ENCODE data around the gene STK40. TPM values are rescaled to one million over a fixed set of nuclear protein-coding genes. Genes with fewer than 3 reads are reported as not detected.

STK40 gene
- total RNA-seq, 1 donor from 2014 or later: 41.3 TPM

GRCh38 chr1:36381405-36381804 lies 4.3 kb downstream of the STK40 start:
- peaks cover 18% of the 10 kb centered on the region for H3K36me3 Mint-ChIP-seq (ENCODE audit: low read depth)
- DNase-seq (ENCODE audit: low spot score): no peak
- H3K27me3 Mint-ChIP-seq (ENCODE audit: low read depth): no peaks in the 10 kb centered on the region
- no peaks in the 10 kb centered on the region for H3K9me3 Mint-ChIP-seq
- peak overlapping the region; percentile 34 for H3K27ac Mint-ChIP-seq
- H3K4me3 Mint-ChIP-seq (ENCODE audit: low read depth): no peak overlapping the region
- intact Hi-C loops (cut with micrococcal nuclease): loop anchor here (10.0 kb wide), 1 partner anchor 1093 kb away; the partner anchor contains the start of gene ZC3H12A
- H3K4me1 Mint-ChIP-seq (ENCODE audit: low read depth): peaks cover 41% of the 10 kb centered on the region

- Mint-ChIP-seq H3K27me3 (ENCODE audit: low read depth) (no peaks in the 10 kb centered on the region), H3K4me3 (ENCODE audit: low read depth) (no peak overlapping the region), H3K4me1 (ENCODE audit: low read depth) (peaks cover 45% of the 10 kb centered on the region), H3K9me3 (no peaks in the 10 kb centered on the region), H3K27ac (no peak overlapping the region), H3K36me3 (ENCODE audit: low read depth) (peaks cover 18% of the 10 kb centered on the region)
- no peak for DNase-seq (ENCODE audit: low spot score)
- intact Hi-C loops (cut with micrococcal nuclease): loop anchor here (10.0 kb wide), 1 partner anchor 1094 kb away; the partner anchor contains the start of gene ZC3H12A
Observed at GRCh38 chr1:36380782-36381181, 4.9 kb downstream of the STK40 start.

GRCh38 chr1:36380143-36380619 lies 5.5 kb downstream of the STK40 start:
- intact Hi-C loops (cut with micrococcal nuclease): loop anchor here (10.0 kb wide), 1 partner anchor 1095 kb away; the partner anchor contains the start of gene ZC3H12A
- H3K4me1 Mint-ChIP-seq (ENCODE audit: low read depth): peaks cover 45% of the 10 kb centered on the region
- H3K27ac Mint-ChIP-seq: no peak overlapping the region
- no peaks in the 10 kb centered on the region for H3K27me3 Mint-ChIP-seq (ENCODE audit: low read depth)
- H3K36me3 Mint-ChIP-seq (ENCODE audit: low read depth): peaks cover 18% of the 10 kb centered on the region
- no peaks in the 10 kb centered on the region for H3K9me3 Mint-ChIP-seq
- no peak overlapping the region for H3K4me3 Mint-ChIP-seq (ENCODE audit: low read depth)
- DNase-seq (ENCODE audit: low spot score): no peak

GRCh38 chr1:36377791-36378492 lies 7.8 kb downstream of the STK40 start:
- Mint-ChIP-seq H3K4me1 (ENCODE audit: low read depth) (peaks cover 49% of the 10 kb centered on the region), H3K36me3 (ENCODE audit: low read depth) (peaks cover 17% of the 10 kb centered on the region), H3K27me3 (ENCODE audit: low read depth) (no peaks in the 10 kb centered on the region), H3K27ac (peak overlapping the region; percentile 81), H3K9me3 (no peaks in the 10 kb centered on the region), H3K4me3 (ENCODE audit: low read depth) (no peak overlapping the region)
- intact Hi-C loops (cut with micrococcal nuclease): no loop called here
- no peak for DNase-seq (ENCODE audit: low spot score)

GRCh38 chr1:36372617-36373016 lies 13.1 kb downstream of the STK40 start:
- intact Hi-C loops (cut with micrococcal nuclease): no loop called here
- peaks cover 47% of the 10 kb centered on the region for H3K4me1 Mint-ChIP-seq (ENCODE audit: low read depth)

GRCh38 chr1:36369061-36369861 lies 16.5 kb downstream of the STK40 start:
- no peaks in the 10 kb centered on the region for H3K27me3 Mint-ChIP-seq (ENCODE audit: low read depth)
- intact Hi-C loops (cut with micrococcal nuclease): loop anchor here (2.0 to 5.0 kb wide), 2 partner anchors 47 to 52 kb away; partner anchors contain the start of gene EVA1B
- peaks cover 50% of the 10 kb centered on the region for H3K4me1 Mint-ChIP-seq (ENCODE audit: low read depth)

More at GRCh38 chr1:36372617-36373016, 13.1 kb downstream of the STK40 start:
- H3K4me3 Mint-ChIP-seq (ENCODE audit: low read depth): no peak overlapping the region
- no peaks in the 10 kb centered on the region for H3K27me3 Mint-ChIP-seq (ENCODE audit: low read depth)
- no peaks in the 10 kb centered on the region for H3K9me3 Mint-ChIP-seq
- H3K27ac Mint-ChIP-seq: no peak overlapping the region
- DNase-seq (ENCODE audit: low spot score): no peak
- peaks cover 5% of the 10 kb centered on the region for H3K36me3 Mint-ChIP-seq (ENCODE audit: low read depth)

GRCh38 chr1:36367798-36368197 lies 17.9 kb downstream of the STK40 start:
- H3K4me1 Mint-ChIP-seq (ENCODE audit: low read depth): peaks cover 36% of the 10 kb centered on the region
- intact Hi-C loops (cut with micrococcal nuclease): loop anchor here (1.0 to 5.0 kb wide), 3 partner anchors 25 to 53 kb away; partner anchors contain the start of gene EVA1B
- H3K4me3 Mint-ChIP-seq (ENCODE audit: low read depth): no peak overlapping the region

More at GRCh38 chr1:36369061-36369861, 16.5 kb downstream of the STK40 start:
- Mint-ChIP-seq H3K27ac (no peak overlapping the region), H3K36me3 (ENCODE audit: low read depth) (peaks cover 10% of the 10 kb centered on the region), H3K4me3 (ENCODE audit: low read depth) (no peak overlapping the region), H3K9me3 (no peaks in the 10 kb centered on the region)
- peak; percentile 73 for DNase-seq (ENCODE audit: low spot score)

GRCh38 chr1:36367066-36367465 lies 18.7 kb downstream of the STK40 start:
- no peaks in the 10 kb centered on the region for H3K27me3 Mint-ChIP-seq (ENCODE audit: low read depth)
- intact Hi-C loops (cut with micrococcal nuclease): loop anchor here (5.0 kb wide), 1 partner anchor 45 kb away; the partner anchor contains the start of gene EVA1B
- DNase-seq (ENCODE audit: low spot score): no peak

More at GRCh38 chr1:36367798-36368197, 17.9 kb downstream of the STK40 start:
- peaks cover 7% of the 10 kb centered on the region for H3K36me3 Mint-ChIP-seq (ENCODE audit: low read depth)
- H3K27ac Mint-ChIP-seq: peak overlapping the region; percentile 67
- no peak for DNase-seq (ENCODE audit: low spot score)
- H3K27me3 Mint-ChIP-seq (ENCODE audit: low read depth): no peaks in the 10 kb centered on the region
- no peaks in the 10 kb centered on the region for H3K9me3 Mint-ChIP-seq

GRCh38 chr1:36366091-36366661 lies 19.5 kb downstream of the STK40 start:
- H3K4me3 Mint-ChIP-seq (ENCODE audit: low read depth): no peak overlapping the region
- no peaks in the 10 kb centered on the region for H3K9me3 Mint-ChIP-seq
- H3K27me3 Mint-ChIP-seq (ENCODE audit: low read depth): no peaks in the 10 kb centered on the region
- intact Hi-C loops (cut with micrococcal nuclease): loop anchor here (1.0 to 5.0 kb wide), 2 partner anchors 44 to 60 kb away; partner anchors contain the start of genes EVA1B and SH3D21
- peaks cover 13% of the 10 kb centered on the region for H3K36me3 Mint-ChIP-seq (ENCODE audit: low read depth)
- peak overlapping the region; percentile 89 for H3K27ac Mint-ChIP-seq
- peaks cover 35% of the 10 kb centered on the region for H3K4me1 Mint-ChIP-seq (ENCODE audit: low read depth)
- peak; percentile 42 for DNase-seq (ENCODE audit: low spot score)

More at GRCh38 chr1:36367066-36367465, 18.7 kb downstream of the STK40 start:
- Mint-ChIP-seq H3K9me3 (no peaks in the 10 kb centered on the region), H3K36me3 (ENCODE audit: low read depth) (peaks cover 9% of the 10 kb centered on the region), H3K4me1 (ENCODE audit: low read depth) (peaks cover 35% of the 10 kb centered on the region), H3K27ac (peak overlapping the region; percentile 67), H3K4me3 (ENCODE audit: low read depth) (no peak overlapping the region)

GRCh38 chr1:36365381-36365780 lies 20.3 kb downstream of the STK40 start:
- DNase-seq (ENCODE audit: low spot score): no peak
- H3K36me3 Mint-ChIP-seq (ENCODE audit: low read depth): peaks cover 16% of the 10 kb centered on the region
- no peak overlapping the region for H3K27ac Mint-ChIP-seq
- H3K4me1 Mint-ChIP-seq (ENCODE audit: low read depth): peaks cover 35% of the 10 kb centered on the region
- H3K27me3 Mint-ChIP-seq (ENCODE audit: low read depth): no peaks in the 10 kb centered on the region
- H3K4me3 Mint-ChIP-seq (ENCODE audit: low read depth): no peak overlapping the region
- H3K9me3 Mint-ChIP-seq: no peaks in the 10 kb centered on the region
- intact Hi-C loops (cut with micrococcal nuclease): loop anchor here (5.0 kb wide), 1 partner anchor 43 kb away; the partner anchor contains the start of gene EVA1B

GRCh38 chr1:36359911-36360550 lies 25.7 kb downstream of the STK40 start:
- no peaks in the 10 kb centered on the region for H3K27me3 Mint-ChIP-seq (ENCODE audit: low read depth)
- peaks cover 8% of the 10 kb centered on the region for H3K4me1 Mint-ChIP-seq (ENCODE audit: low read depth)
- intact Hi-C loops (cut with micrococcal nuclease): no loop called here
- no peaks in the 10 kb centered on the region for H3K9me3 Mint-ChIP-seq
- no peak overlapping the region for H3K4me3 Mint-ChIP-seq (ENCODE audit: low read depth)
- H3K27ac Mint-ChIP-seq: peak overlapping the region; percentile 81
- H3K36me3 Mint-ChIP-seq (ENCODE audit: low read depth): peaks cover 47% of the 10 kb centered on the region
- no peak for DNase-seq (ENCODE audit: low spot score)

- intact Hi-C loops (cut with micrococcal nuclease): no loop called here
- Mint-ChIP-seq H3K4me1 (ENCODE audit: low read depth) (peaks cover 8% of the 10 kb centered on the region), H3K27ac (peak overlapping the region; percentile 81), H3K9me3 (no peaks in the 10 kb centered on the region), H3K4me3 (ENCODE audit: low read depth) (no peak overlapping the region), H3K36me3 (ENCODE audit: low read depth) (peaks cover 51% of the 10 kb centered on the region), H3K27me3 (ENCODE audit: low read depth) (no peaks in the 10 kb centered on the region)
- no peak for DNase-seq (ENCODE audit: low spot score)
Observed at GRCh38 chr1:36359383-36359782, 26.3 kb downstream of the STK40 start.
